MM.1S (cell line): ENCODE data around the gene UBE2A.

Experiments
- DNase-seq: peaks from one replicate; pipeline ENCODE4 v3.0.0-alpha.2; 2015
- H2AFZ ChIP-seq: fragments of 300-600 bp; sonication (generic); 2 replicates; pipeline ENCODE4 v1.6.0; 2016; ENCODE audit warnings: antibody characterized with exemption, low read length
- H3F3A ChIP-seq: fragments of 300-600 bp; sonication (generic); 2 replicates; pipeline ENCODE4 v1.6.1; 2016; ENCODE audit warnings: mild to moderate bottlenecking, antibody characterized with exemption, low read length, moderate library complexity, mixed read lengths; ENCODE audit not compliant: insufficient read depth
- H3K27ac ChIP-seq: fragments of 300-600 bp; sonication (generic); 2 replicates; pipeline ENCODE4 v1.5.1; 2016; ENCODE audit warnings: mild to moderate bottlenecking, low read length
- H3K27me3 ChIP-seq: fragments of 300-600 bp; sonication (generic); replicated peaks from 2 replicates; pipeline ENCODE4 v1.6.0; 2016; ENCODE audit warnings: low read length; ENCODE audit not compliant: insufficient read depth
- H3K36me3 ChIP-seq: fragments of 300-600 bp; sonication (generic); replicated peaks from 2 replicates; pipeline ENCODE4 v1.6.1; 2016; ENCODE audit warnings: mild to moderate bottlenecking, low read length, mixed read lengths; ENCODE audit not compliant: insufficient read depth
- H3K4me1 ChIP-seq: fragments of 300-600 bp; sonication (generic); 2 replicates; pipeline ENCODE4 v1.6.1; 2016; ENCODE audit warnings: low read length, mixed read lengths
- H3K4me2 ChIP-seq: fragments of 300-600 bp; sonication (generic); 2 replicates; pipeline ENCODE4 v1.6.0; 2016; ENCODE audit warnings: low read depth, low read length
- H3K4me3 ChIP-seq: fragments of 300-600 bp; sonication (generic); 2 replicates; pipeline ENCODE4 v1.5.1; 2016; ENCODE audit warnings: low read length, mixed read lengths
- H3K79me2 ChIP-seq: fragments of 300-600 bp; sonication (generic); 2 replicates; pipeline ENCODE4 v1.6.1; 2016; ENCODE audit warnings: mixed run types, low read length, mixed read lengths
- H3K9ac ChIP-seq: fragments of 300-600 bp; sonication (generic); 2 replicates; pipeline ENCODE4 v1.6.1; 2016; ENCODE audit warnings: low read length, mixed read lengths
- H3K9me2 ChIP-seq: fragments of 300-600 bp; sonication (generic); replicated peaks from 2 replicates; pipeline ENCODE4 v1.6.1; 2016; ENCODE audit warnings: mild to moderate bottlenecking, low read length, mixed read lengths; ENCODE audit not compliant: insufficient read depth
- H3K9me3 ChIP-seq: fragments of 300-600 bp; sonication (generic); replicated peaks from 2 replicates; pipeline ENCODE4 v1.6.1; 2016; ENCODE audit warnings: mild to moderate bottlenecking, low read length, mixed read lengths; ENCODE audit not compliant: insufficient read depth
- H4K20me1 ChIP-seq: fragments of 300-600 bp; sonication (generic); 2 replicates; pipeline ENCODE4 v1.6.1; 2016; ENCODE audit warnings: mild to moderate bottlenecking, low read length, moderate library complexity, mixed read lengths; ENCODE audit not compliant: insufficient read depth
- CTCF ChIP-seq: fragments of 300-600 bp; sonication (generic); IDR thresholded peaks from 2 replicates; pipeline ENCODE4 v1.5.1; 2016; ENCODE audit warnings: antibody characterized with exemption, low read length, mixed read lengths
- EZH2 ChIP-seq: fragments of 300-600 bp; sonication (generic); optimal IDR thresholded peaks from 2 replicates; pipeline ENCODE3; 2017; ENCODE audit warnings: low read depth, mild to moderate bottlenecking, antibody characterized with exemption, low read length, mixed read lengths
- EZH2phosphoT487 ChIP-seq: fragments of 300-600 bp; sonication (generic); IDR thresholded peaks from 2 replicates; pipeline ENCODE4 v1.6.1; 2018; ENCODE audit warnings: antibody characterized with exemption, low read length

Gene UBE2A

GRCh38 chrX:119573840-119574393 lies 446 bp upstream of the UBE2A start:
- Histone ChIP-seq H3K4me1 (no peaks in the 10 kb centered on the region), H3K27me3 (no peaks in the 10 kb centered on the region), H3K4me2 (peak overlapping the region; percentile 72; the same call in 1 of the 2 replicates), H2AFZ (peak overlapping the region; percentile 76), H4K20me1 (no peaks in the 10 kb centered on the region), H3K36me3 (no peaks in the 10 kb centered on the region), H3K4me3 (peak overlapping the region; percentile 68), H3F3A (no peaks in the 10 kb centered on the region), H3K9ac (peak overlapping the region; percentile 50; the same call in 1 of the 2 replicates), H3K79me2 (peaks cover 20% of the 10 kb centered on the region), H3K9me2 (no peaks in the 10 kb centered on the region), H3K9me3 (no peaks in the 10 kb centered on the region), H3K27ac (peak overlapping the region; percentile 57; the same call in 1 of the 2 replicates)
- DNase-seq = peak; percentile 7
- TF ChIP-seq CTCF (no peak), EZH2phosphoT487 (no peak), EZH2 (no peak)

- Histone ChIP-seq H3K4me2 (no peak overlapping the region), H2AFZ (no peak overlapping the region), H3F3A (0 out of 2 replicates have a peak, but pooled peaks cover 6% of the 10 kb centered on the region), H3K27me3 (no peaks in the 10 kb centered on the region), H3K27ac (no peak overlapping the region), H3K79me2 (peaks cover 20% of the 10 kb centered on the region), H4K20me1 (no peaks in the 10 kb centered on the region), H3K36me3 (no peaks in the 10 kb centered on the region), H3K9me2 (no peaks in the 10 kb centered on the region), H3K4me3 (no peak overlapping the region), H3K9ac (no peak overlapping the region), H3K4me1 (peaks cover 12% of the 10 kb centered on the region), H3K9me3 (no peaks in the 10 kb centered on the region)
- DNase-seq = no peak
- no peak for TF ChIP-seq EZH2phosphoT487
- no peak for TF ChIP-seq EZH2
- TF ChIP-seq CTCF = no peak
These were observed 5.1 kb downstream of the UBE2A start for GRCh38 chrX:119579414-119579813.

- H3K9me3 ChIP-seq = no peaks in the 10 kb centered on the region
These were observed 9.2 kb downstream of the UBE2A start for GRCh38 chrX:119583431-119584059.

GRCh38 chrX:119589810-119590209 lies 15.4 kb downstream of the UBE2A start:
- no peak overlapping the region for H3K4me3 ChIP-seq
- no peaks in the 10 kb centered on the region for H3F3A ChIP-seq
- H3K9me3 ChIP-seq = no peaks in the 10 kb centered on the region
- TF ChIP-seq EZH2phosphoT487 (no peak), EZH2 (no peak)
- H2AFZ ChIP-seq = no peak overlapping the region
- no peaks in the 10 kb centered on the region for H3K4me1 ChIP-seq
- H3K36me3 ChIP-seq = no peaks in the 10 kb centered on the region
- no peaks in the 10 kb centered on the region for H4K20me1 ChIP-seq
- H3K79me2 ChIP-seq = peaks cover 11% of the 10 kb centered on the region
- H3K27me3 ChIP-seq = no peaks in the 10 kb centered on the region
- H3K9ac ChIP-seq = no peak overlapping the region
- no peak for DNase-seq
- no peak overlapping the region for H3K4me2 ChIP-seq
- H3K9me2 ChIP-seq = no peaks in the 10 kb centered on the region
- no peak overlapping the region for H3K27ac ChIP-seq

More at GRCh38 chrX:119583431-119584059, 9.2 kb downstream of the UBE2A start:
- Histone ChIP-seq H3K9ac (no peak overlapping the region), H3F3A (0 out of 2 replicates have a peak, but pooled peaks cover 6% of the 10 kb centered on the region), H3K79me2 (no peaks in the 10 kb centered on the region), H4K20me1 (no peaks in the 10 kb centered on the region), H2AFZ (no peak overlapping the region), H3K27me3 (no peaks in the 10 kb centered on the region), H3K9me2 (no peaks in the 10 kb centered on the region), H3K4me3 (no peak overlapping the region), H3K4me1 (peaks cover 12% of the 10 kb centered on the region), H3K27ac (no peak overlapping the region; the same call in 1 of the 2 replicates), H3K36me3 (no peaks in the 10 kb centered on the region), H3K4me2 (no peak overlapping the region)
- peak; percentile 21 for DNase-seq
- TF ChIP-seq EZH2phosphoT487 = no peak
